ENCODE results near the gene DDX39B.

GRCh38 chr6:31559958-31560696, 18.3 kb upstream of the DDX39B start:
- TF ChIP-seq YY1 (IDR thresholded peaks at IDR 0.05; ENCODE audit: low read depth) (no peak), ZBTB7A (IDR thresholded peaks at IDR 0.05; ENCODE audit: low read depth) (no peak)
